Mesendoderm (in vitro differentiated cells): ENCODE data around the gene FNBP1.

Source experiments
- DNase-seq: peaks from one replicate; pipeline ENCODE4 v3.0.0; 2013
- H2AK5ac ChIP-seq: 2 replicates; pipeline ENCODE4 v1.6.1; 2013; ENCODE audit warnings: low read length, inconsistent platforms
- H2BK120ac ChIP-seq: 2 replicates; pipeline ENCODE4 v1.6.1; 2013; ENCODE audit warnings: low read depth, mild to moderate bottlenecking, low read length, moderate library complexity, mixed read lengths
- H2BK15ac ChIP-seq: replicated peaks from 2 replicates; pipeline ENCODE4 v1.6.1; 2013; ENCODE audit warnings: low read depth, mild to moderate bottlenecking, moderate library complexity
- H2BK5ac ChIP-seq: 2 replicates; pipeline ENCODE4 v1.6.1; 2013; ENCODE audit warnings: low read length, inconsistent platforms
- H3K18ac ChIP-seq: 2 replicates; pipeline ENCODE4 v1.6.1; 2013; ENCODE audit warnings: mild to moderate bottlenecking, low read length, mixed read lengths
- H3K23ac ChIP-seq: one replicate; pipeline ENCODE4 v1.6.1; 2013; ENCODE audit warnings: low read length
- H3K27ac ChIP-seq: 2 replicates; pipeline ENCODE4 v1.5.1; 2013; ENCODE audit warnings: low read depth, mild to moderate bottlenecking, inconsistent platforms, low read length, moderate library complexity
- H3K27me3 ChIP-seq: 2 replicates; pipeline ENCODE4 v1.6.1; 2013; ENCODE audit warnings: low read length, control low read depth, mild to moderate bottlenecking, inconsistent platforms; ENCODE audit not compliant: insufficient read depth, poor library complexity
- H3K36me3 ChIP-seq: 2 replicates; pipeline ENCODE4 v1.6.1; 2013; ENCODE audit warnings: low read length, inconsistent platforms; ENCODE audit not compliant: control insufficient read depth, insufficient read depth
- H3K4ac ChIP-seq: one replicate; pipeline ENCODE4 v1.6.1; 2013; ENCODE audit warnings: low read depth, mild to moderate bottlenecking, low read length, moderate library complexity
- H3K4me1 ChIP-seq: 2 replicates; pipeline ENCODE4 v1.6.1; 2013; ENCODE audit warnings: low read depth, low read length, inconsistent platforms; ENCODE audit not compliant: control insufficient read depth
- H3K4me2 ChIP-seq: 2 replicates; pipeline ENCODE4 v1.6.1; 2013; ENCODE audit warnings: low read length
- H3K4me3 ChIP-seq: 2 replicates; pipeline ENCODE4 v1.5.1; 2013; ENCODE audit warnings: mild to moderate bottlenecking, low read length
- H3K56ac ChIP-seq: one replicate; pipeline ENCODE4 v1.6.1; 2013; ENCODE audit warnings: low read length
- H3K79me1 ChIP-seq: 2 replicates; pipeline ENCODE4 v1.6.1; 2013; ENCODE audit warnings: low read length, inconsistent platforms
- H3K79me2 ChIP-seq: 2 replicates; pipeline ENCODE4 v1.6.1; 2013; ENCODE audit warnings: mild to moderate bottlenecking, low read length; ENCODE audit not compliant: control insufficient read depth, insufficient read depth
- H3K9ac ChIP-seq: 2 replicates; pipeline ENCODE4 v1.6.1; 2013; ENCODE audit warnings: low read length, inconsistent platforms
- H4K5ac ChIP-seq: one replicate; pipeline ENCODE4 v1.6.1; 2013; ENCODE audit warnings: low read length
- H4K8ac ChIP-seq: one replicate; pipeline ENCODE4 v1.6.1; 2013; ENCODE audit warnings: low read depth, mild to moderate bottlenecking, control low read depth, low read length, moderate library complexity
- WGBS: extraction: QIAGEN DNeasy Blood & Tissue Kit; methylation state at CpG from one replicate; pipeline ENCODE4 v1.1.7; 2013; ENCODE audit warnings: low lambda C conversion rate, missing lambda C conversion rate; ENCODE audit not compliant: insufficient coverage; ENCODE audit errors: extremely low coverage; 5-methylcytosine and 5-hydroxymethylcytosine counted together

FNBP1 gene

DNA sequence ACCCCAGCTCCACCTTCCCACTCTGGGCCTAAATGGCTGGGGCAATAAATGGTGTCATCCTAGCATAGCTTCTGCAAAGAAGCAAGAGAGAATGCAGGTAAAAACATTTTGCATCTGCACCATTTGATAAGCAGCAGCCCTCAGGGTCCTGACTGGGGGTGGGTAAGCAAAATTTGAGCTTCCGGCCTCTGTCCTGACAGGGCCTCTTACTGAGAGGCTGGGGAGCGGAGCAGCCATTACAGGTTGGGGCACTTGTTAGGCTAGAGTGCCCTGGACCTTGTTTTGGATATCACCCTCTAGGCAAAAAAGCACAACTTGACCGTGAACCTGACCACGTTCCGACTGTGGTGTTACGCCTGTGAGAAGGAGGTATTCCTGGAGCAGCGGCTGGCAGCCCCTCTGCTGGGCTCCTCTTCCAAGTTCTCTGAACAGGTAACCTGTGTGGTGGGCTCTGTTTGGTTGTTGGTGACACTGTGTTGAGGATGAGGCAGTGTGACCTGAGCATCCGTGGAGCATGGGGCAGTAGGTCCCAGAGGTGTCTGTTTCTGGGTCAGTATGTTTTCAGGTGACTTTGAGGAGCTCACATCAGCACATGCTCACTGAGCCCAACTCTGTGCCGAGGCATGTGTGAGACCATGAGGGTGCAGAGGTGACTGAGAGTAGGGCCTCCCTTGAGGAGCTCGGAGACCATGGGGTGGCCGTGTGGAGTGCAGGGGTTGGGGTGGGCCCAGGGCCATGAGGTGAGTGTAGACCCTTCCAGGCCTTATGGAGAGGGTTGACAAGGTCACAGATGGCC is 184.6 kb downstream of the FNBP1 start:
- H3K4me1 ChIP-seq, result no peaks in the 10 kb centered on the region
- H3K4ac ChIP-seq, result no peak overlapping the region
- H2BK120ac ChIP-seq, result no peak overlapping the region
- no peak overlapping the region for H3K27ac ChIP-seq
- no peak overlapping the region for H3K56ac ChIP-seq
- no peak overlapping the region for H3K4me3 ChIP-seq
- H3K23ac ChIP-seq, result no peak overlapping the region
- no peak overlapping the region for H4K5ac ChIP-seq
- no peak overlapping the region for H3K4me2 ChIP-seq
- DNase-seq, result no peak
- H4K8ac ChIP-seq, result no peak overlapping the region
- no peaks in the 10 kb centered on the region for H3K79me2 ChIP-seq
- WGBS, result no CpG with 5 or more reads among the region's 11 CpGs
- no peaks in the 10 kb centered on the region for H3K79me1 ChIP-seq
- no peak overlapping the region for H3K9ac ChIP-seq
- no peak overlapping the region for H2BK5ac ChIP-seq
- no peak overlapping the region for H3K18ac ChIP-seq
- H2BK15ac ChIP-seq, result no peak overlapping the region
- no peaks in the 10 kb centered on the region for H3K27me3 ChIP-seq
- no peak overlapping the region for H2AK5ac ChIP-seq
- H3K36me3 ChIP-seq, result no peaks in the 10 kb centered on the region

DNA sequence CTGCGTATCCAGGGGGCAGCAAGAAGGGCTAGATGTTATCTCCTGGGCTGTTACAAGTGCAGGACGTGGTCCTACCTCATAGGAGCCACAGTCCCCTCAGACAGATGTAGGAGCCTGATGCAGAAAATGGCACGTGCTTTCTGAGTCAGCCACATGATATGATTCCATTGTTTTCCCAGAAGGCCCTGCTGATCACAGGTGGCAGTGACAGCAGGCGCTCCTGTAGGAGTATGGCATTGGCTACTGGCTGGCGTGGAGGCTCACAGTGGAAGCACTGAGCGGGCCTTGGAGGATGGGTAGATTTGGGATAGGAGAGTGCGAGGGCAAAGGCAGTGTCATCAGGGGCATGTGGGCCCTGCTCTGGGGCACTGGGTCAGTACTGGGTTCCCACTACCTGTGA is 185.8 kb downstream of the FNBP1 start:
- no peak overlapping the region for H2BK15ac ChIP-seq
- H4K8ac ChIP-seq, result no peak overlapping the region
- H2BK5ac ChIP-seq, result no peak overlapping the region
- H3K56ac ChIP-seq, result no peak overlapping the region
- H3K9ac ChIP-seq, result no peak overlapping the region
- no peak overlapping the region for H3K27ac ChIP-seq
- H3K27me3 ChIP-seq, result no peaks in the 10 kb centered on the region
- no peak overlapping the region for H2AK5ac ChIP-seq
- no peaks in the 10 kb centered on the region for H3K79me2 ChIP-seq
- no peaks in the 10 kb centered on the region for H3K4me1 ChIP-seq
- no peak overlapping the region for H3K23ac ChIP-seq
- H3K4me3 ChIP-seq, result no peak overlapping the region
- no peak for DNase-seq
- no peaks in the 10 kb centered on the region for H3K36me3 ChIP-seq
- WGBS, result no CpG with 5 or more reads among the region's 7 CpGs
- H3K4ac ChIP-seq, result no peak overlapping the region
- no peak overlapping the region for H2BK120ac ChIP-seq
- no peak overlapping the region for H3K4me2 ChIP-seq
- no peak overlapping the region for H4K5ac ChIP-seq
- H3K18ac ChIP-seq, result no peak overlapping the region
- H3K79me1 ChIP-seq, result no peaks in the 10 kb centered on the region

- no peaks in the 10 kb centered on the region for H3K36me3 ChIP-seq
- no peaks in the 10 kb centered on the region for H3K79me2 ChIP-seq
- H2BK5ac ChIP-seq, result no peak overlapping the region
Measured at GRCh38 chr9:129854588-129855110, 188.3 kb downstream of the FNBP1 start.

GRCh38 chr9:129853614-129854013 is 189.4 kb downstream of the FNBP1 start:
- H2BK5ac ChIP-seq, result no peak overlapping the region
- H3K9ac ChIP-seq, result no peak overlapping the region
- no peak overlapping the region for H4K5ac ChIP-seq
- H3K27ac ChIP-seq, result no peak overlapping the region
- no peaks in the 10 kb centered on the region for H3K79me1 ChIP-seq
- no peak for DNase-seq
- H2AK5ac ChIP-seq, result no peak overlapping the region
- no peak overlapping the region for H3K4ac ChIP-seq
- no peak overlapping the region for H3K56ac ChIP-seq
- no peaks in the 10 kb centered on the region for H3K4me1 ChIP-seq
- H3K79me2 ChIP-seq, result no peaks in the 10 kb centered on the region
- H3K4me3 ChIP-seq, result no peak overlapping the region
- no peak overlapping the region for H3K4me2 ChIP-seq
- H3K18ac ChIP-seq, result no peak overlapping the region
- H2BK120ac ChIP-seq, result no peak overlapping the region
- no peaks in the 10 kb centered on the region for H3K27me3 ChIP-seq
- WGBS, result no CpG with 5 or more reads among the region's 3 CpGs
- H4K8ac ChIP-seq, result no peak overlapping the region
- H3K23ac ChIP-seq, result no peak overlapping the region
- no peak overlapping the region for H2BK15ac ChIP-seq
- no peaks in the 10 kb centered on the region for H3K36me3 ChIP-seq

More at GRCh38 chr9:129854588-129855110, 188.3 kb downstream of the FNBP1 start:
- no peak overlapping the region for H3K4ac ChIP-seq
- no peaks in the 10 kb centered on the region for H3K27me3 ChIP-seq
- H3K79me1 ChIP-seq, result no peaks in the 10 kb centered on the region
- no peak overlapping the region for H3K18ac ChIP-seq
- H3K23ac ChIP-seq, result no peak overlapping the region
- H3K4me1 ChIP-seq, result no peaks in the 10 kb centered on the region
- no peak overlapping the region for H3K4me3 ChIP-seq
- no peak overlapping the region for H3K4me2 ChIP-seq
- H3K27ac ChIP-seq, result no peak overlapping the region
- WGBS, result no CpG with 5 or more reads among the region's 4 CpGs
- no peak for DNase-seq
- H3K9ac ChIP-seq, result no peak overlapping the region
- H4K8ac ChIP-seq, result no peak overlapping the region
- H2AK5ac ChIP-seq, result no peak overlapping the region
- no peak overlapping the region for H2BK120ac ChIP-seq
- H2BK15ac ChIP-seq, result no peak overlapping the region
- no peak overlapping the region for H3K56ac ChIP-seq
- H4K5ac ChIP-seq, result no peak overlapping the region

DNA sequence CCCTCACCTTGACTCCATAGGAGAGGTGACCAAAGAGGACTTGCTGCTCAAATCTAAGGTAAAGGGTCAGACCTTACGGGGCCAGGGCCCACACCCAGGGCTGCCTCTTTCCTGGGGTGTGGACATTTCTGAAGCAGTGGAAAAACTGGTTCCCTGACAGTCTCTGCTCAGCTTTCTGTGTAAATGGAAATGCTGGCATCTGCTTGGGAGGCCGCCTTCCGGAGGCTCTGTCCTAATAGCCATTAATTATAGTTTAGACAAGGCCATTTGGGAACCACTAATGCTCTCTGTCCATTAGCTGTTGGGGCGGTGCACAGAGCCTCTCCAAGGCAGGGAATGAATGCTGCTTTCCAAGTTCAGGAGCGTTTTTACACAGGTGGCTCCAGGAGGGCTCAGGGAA is 190.4 kb downstream of the FNBP1 start:
- Histone ChIP-seq H3K4me3 (no peak overlapping the region), H2BK5ac (no peak overlapping the region), H2BK120ac (no peak overlapping the region), H3K4me2 (no peak overlapping the region), H3K27ac (no peak overlapping the region), H2BK15ac (no peak overlapping the region), H3K36me3 (no peaks in the 10 kb centered on the region), H4K8ac (no peak overlapping the region), H2AK5ac (no peak overlapping the region), H3K27me3 (no peaks in the 10 kb centered on the region), H3K4ac (no peak overlapping the region), H3K56ac (no peak overlapping the region), H3K23ac (no peak overlapping the region), H3K4me1 (no peaks in the 10 kb centered on the region), H3K18ac (no peak overlapping the region), H3K9ac (no peak overlapping the region), H3K79me1 (no peaks in the 10 kb centered on the region), H3K79me2 (no peaks in the 10 kb centered on the region), H4K5ac (no peak overlapping the region)
- no peak for DNase-seq
- WGBS, result no CpG with 5 or more reads among the region's 5 CpGs

- Histone ChIP-seq H2AK5ac (no peak overlapping the region), H3K4ac (no peak overlapping the region), H4K8ac (no peak overlapping the region), H2BK15ac (no peak overlapping the region), H3K79me1 (no peaks in the 10 kb centered on the region), H3K23ac (no peak overlapping the region), H2BK5ac (no peak overlapping the region), H2BK120ac (no peak overlapping the region), H3K4me2 (no peak overlapping the region), H3K4me3 (no peak overlapping the region), H3K36me3 (no peaks in the 10 kb centered on the region), H3K18ac (no peak overlapping the region), H3K27ac (no peak overlapping the region), H3K4me1 (no peaks in the 10 kb centered on the region), H4K5ac (no peak overlapping the region), H3K79me2 (no peaks in the 10 kb centered on the region), H3K56ac (no peak overlapping the region), H3K9ac (no peak overlapping the region), H3K27me3 (no peaks in the 10 kb centered on the region)
- no peak for DNase-seq
- WGBS, result no CpG with 5 or more reads among the region's 5 CpGs
Measured at GRCh38 chr9:129851821-129852220, 191.2 kb downstream of the FNBP1 start.
